ENCODE measurements around the gene DCHS1. TPM values are rescaled to one million over a fixed set of nuclear protein-coding genes. Genes with fewer than 3 reads are reported as not detected.

The DCHS1 gene
- total and polyA plus RNA-seq, 9 of the 15 experiments (the other 6 are each of a cell fraction or from before 2014, with no cell fraction given) = 0.04 to 0.49 (median 0.14) TPM; not detected in 2

- TF ChIP-seq SMAD4 (CRISPR knock-in tag; conservative IDR thresholded peaks at IDR 0.05) (no peak), BRCA1 (IDR thresholded peaks at IDR 0.05) (no peak), BRCA1 (CRISPR knock-in tag; IDR thresholded peaks at IDR 0.05) (no peak), NCOR1 (IDR thresholded peaks at IDR 0.05) (no peak)
Observed at GRCh38 chr11:6660712-6661111, 5.1 kb upstream of the DCHS1 start (continued).

DNA sequence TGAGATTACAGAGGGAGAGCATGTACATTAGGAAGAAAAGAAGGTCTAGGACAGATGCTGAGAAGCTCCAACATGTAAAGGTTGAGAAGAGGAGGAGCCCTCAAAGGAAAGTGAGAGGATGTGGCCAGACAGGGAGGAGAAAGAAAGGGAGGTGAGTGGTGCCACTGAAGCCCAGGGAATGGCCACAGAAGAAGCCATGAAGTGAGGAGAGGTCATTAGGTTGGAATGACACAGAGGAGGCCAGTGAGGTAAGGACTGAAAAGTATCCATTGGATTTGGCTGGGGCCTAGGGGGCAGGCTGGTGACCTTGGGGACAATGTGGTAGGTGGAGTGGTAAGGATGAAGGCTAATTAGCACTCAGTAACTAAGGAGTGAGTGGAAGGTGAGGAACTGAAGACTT, 3.0 kb upstream of the DCHS1 start:
- ATAC-seq = no peak
- no peak for DNase-seq (ENCODE audit: extremely low read depth in 1 of 4, low spot score in 3 of 4)
- Histone ChIP-seq H3K9me1 (ENCODE audit: control insufficient read depth, insufficient read depth, low read length) (no peaks in the 10 kb centered on the region), H4K20me1 (replicated peaks; ENCODE audit: control insufficient read depth, insufficient read depth, low read length) (no peaks in the 10 kb centered on the region), H3K4me1 (replicated peaks in 1 of 2; ENCODE audit: control insufficient read depth in 2 of 2, insufficient read depth in 2 of 2, low read length in 2 of 2) (peaks cover 0 to 9% of the 10 kb centered on the region in 2 experiments; a peak in 3 of 5 replicates), H3K27ac (ENCODE audit: extremely low read depth, low read depth, low read length) (no peak overlapping the region), H3K9me3 (replicated peaks; ENCODE audit: control insufficient read depth, insufficient read depth, low read depth, low read length) (no peaks in the 10 kb centered on the region), H3K4me3 (no peak overlapping the region), H3K27me3 (ENCODE audit: control insufficient read depth in 2 of 2, insufficient read depth in 2 of 2, low read length in 2 of 2) (no peaks in the 10 kb centered on the region), H2AFZ (ENCODE audit: low read depth, low read length) (no peak overlapping the region), H3K9ac (ENCODE audit: insufficient read depth in 1 of 2, low read depth in 2 of 2, low read length in 2 of 2) (no peak overlapping the region), H3K79me2 (ENCODE audit: control insufficient read depth, insufficient read depth, low read length) (no peaks in the 10 kb centered on the region), H3K4me2 (ENCODE audit: insufficient read depth, low read length) (no peak overlapping the region), H3K36me3 (ENCODE audit: control insufficient read depth, insufficient read depth, low read length) (no peaks in the 10 kb centered on the region)
- intact Hi-C loops (cut with micrococcal nuclease) (no loop called here), in situ Hi-C loops (cut with MboI) (no loop called here)
- TF ChIP-seq, protein P1, sequence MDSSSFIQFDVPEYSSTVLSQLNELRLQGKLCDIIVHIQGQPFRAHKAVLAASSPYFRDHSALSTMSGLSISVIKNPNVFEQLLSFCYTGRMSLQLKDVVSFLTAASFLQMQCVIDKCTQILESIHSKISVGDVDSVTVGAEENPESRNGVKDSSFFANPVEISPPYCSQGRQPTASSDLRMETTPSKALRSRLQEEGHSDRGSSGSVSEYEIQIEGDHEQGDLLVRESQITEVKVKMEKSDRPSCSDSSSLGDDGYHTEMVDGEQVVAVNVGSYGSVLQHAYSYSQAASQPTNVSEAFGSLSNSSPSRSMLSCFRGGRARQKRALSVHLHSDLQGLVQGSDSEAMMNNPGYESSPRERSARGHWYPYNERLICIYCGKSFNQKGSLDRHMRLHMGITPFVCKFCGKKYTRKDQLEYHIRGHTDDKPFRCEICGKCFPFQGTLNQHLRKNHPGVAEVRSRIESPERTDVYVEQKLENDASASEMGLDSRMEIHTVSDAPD (CRISPR knock-in tag; IDR thresholded peaks at IDR 0.05) = no peak
- TF ChIP-seq RAD21 (CRISPR knock-in tag; conservative IDR thresholded peaks at IDR 0.05 in 1 of 2, IDR thresholded peaks at IDR 0.05 in 1 of 2) = no peak
- POLR2A ChIA-PET = interaction anchor here (1.8 kb wide), 1 partner anchor 22 kb away, joined by 6 read pairs; no protein-coding TSS in a partner anchor
- no peak for FAIRE-seq
- BruUV-seq (replicated peaks) = no TSS peak
- CTCF ChIA-PET (ENCODE audit: low intra/inter-chr PET ratio) = no interaction called here

Data from K562 (cell line).